ENCODE results near the gene NOL9. TPM values are rescaled to one million over a fixed set of nuclear protein-coding genes. Genes with fewer than 3 reads are reported as not detected.

Gene NOL9
- total RNA-seq, 1 experiment from 2014 or later, result 49.2 TPM

GRCh38 chr1:6506210-6507036, 47.9 kb downstream of the NOL9 start:
- intact Hi-C loops (cut with micrococcal nuclease), result no loop called here
- Mint-ChIP-seq H3K4me1 (ENCODE audit: insufficient read depth, unreplicated experiment) (peaks cover 2% of the 10 kb centered on the region), H3K36me3 (ENCODE audit: insufficient read depth, unreplicated experiment) (no peaks in the 10 kb centered on the region), H3K27ac (ENCODE audit: low read depth, unreplicated experiment) (no peak overlapping the region), H3K9me3 (ENCODE audit: unreplicated experiment) (no peaks in the 10 kb centered on the region), H3K4me3 (ENCODE audit: unreplicated experiment) (no peak overlapping the region), H3K27me3 (ENCODE audit: insufficient read depth, unreplicated experiment) (no peaks in the 10 kb centered on the region)
- ChIA-PET POLR2A (interaction anchor here (1.3 kb wide), 1 partner anchor 15 kb away, joined by 3 read pairs; no protein-coding TSS in a partner anchor), CTCF (interaction anchor here (0.5 kb wide), 1 partner anchor 259 kb away, joined by 3 read pairs; no protein-coding TSS in a partner anchor)
- BruUV-seq (replicated peaks), result no TSS peak
- DNase-seq (ENCODE audit: unreplicated experiment), result no peak
- TF ChIP-seq, protein P1, sequence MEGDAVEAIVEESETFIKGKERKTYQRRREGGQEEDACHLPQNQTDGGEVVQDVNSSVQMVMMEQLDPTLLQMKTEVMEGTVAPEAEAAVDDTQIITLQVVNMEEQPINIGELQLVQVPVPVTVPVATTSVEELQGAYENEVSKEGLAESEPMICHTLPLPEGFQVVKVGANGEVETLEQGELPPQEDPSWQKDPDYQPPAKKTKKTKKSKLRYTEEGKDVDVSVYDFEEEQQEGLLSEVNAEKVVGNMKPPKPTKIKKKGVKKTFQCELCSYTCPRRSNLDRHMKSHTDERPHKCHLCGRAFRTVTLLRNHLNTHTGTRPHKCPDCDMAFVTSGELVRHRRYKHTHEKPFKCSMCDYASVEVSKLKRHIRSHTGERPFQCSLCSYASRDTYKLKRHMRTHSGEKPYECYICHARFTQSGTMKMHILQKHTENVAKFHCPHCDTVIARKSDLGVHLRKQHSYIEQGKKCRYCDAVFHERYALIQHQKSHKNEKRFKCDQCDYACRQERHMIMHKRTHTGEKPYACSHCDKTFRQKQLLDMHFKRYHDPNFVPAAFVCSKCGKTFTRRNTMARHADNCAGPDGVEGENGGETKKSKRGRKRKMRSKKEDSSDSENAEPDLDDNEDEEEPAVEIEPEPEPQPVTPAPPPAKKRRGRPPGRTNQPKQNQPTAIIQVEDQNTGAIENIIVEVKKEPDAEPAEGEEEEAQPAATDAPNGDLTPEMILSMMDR (IDR thresholded peaks at IDR 0.05; ENCODE audit: unreplicated experiment), result no peak

DNA sequence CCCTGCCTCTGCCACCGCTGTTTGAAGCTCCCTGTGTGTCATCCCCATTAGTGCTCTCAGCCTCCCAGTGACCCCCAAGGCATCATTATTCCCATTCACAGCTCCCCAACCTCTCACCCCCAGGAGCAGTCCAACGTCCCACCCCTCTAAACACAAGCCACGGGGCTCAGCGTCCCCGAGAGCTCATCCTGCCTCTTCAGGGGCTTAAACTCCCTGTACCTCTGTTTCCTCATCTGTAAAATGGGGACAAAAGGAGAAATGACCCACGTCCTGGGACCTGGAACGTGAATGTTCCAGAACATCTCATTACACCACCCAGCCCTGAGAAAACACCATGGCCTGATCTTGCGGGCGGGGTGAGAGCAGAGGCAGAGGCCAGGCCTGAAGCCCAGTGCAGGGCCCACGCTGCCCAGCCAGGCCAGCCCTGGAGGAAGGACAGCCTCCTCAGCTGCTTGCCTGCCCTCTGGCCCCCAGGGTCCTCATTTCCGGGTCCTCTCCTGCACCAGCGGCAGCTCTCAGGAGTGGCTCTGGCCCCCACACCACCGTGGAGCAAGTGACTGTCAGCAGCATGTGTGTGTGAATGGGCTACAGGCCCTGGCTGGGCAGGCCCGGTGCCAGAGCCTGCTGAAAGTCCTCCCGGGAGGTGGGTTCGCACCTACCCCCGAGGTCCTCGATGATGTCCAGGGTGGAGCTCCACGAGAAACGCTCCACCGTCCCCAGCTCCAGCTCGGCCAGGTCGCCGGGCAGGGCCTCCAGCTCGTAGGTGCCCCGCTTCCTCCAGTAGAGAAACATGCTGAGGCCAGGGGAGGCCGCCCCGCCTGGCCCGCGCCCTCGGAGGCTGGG, 48.7 kb downstream of the NOL9 start:
- TF ChIP-seq, protein P1 (IDR thresholded peaks at IDR 0.05; ENCODE audit: unreplicated experiment), result no peak
- no peak overlapping the region for H3K27ac Mint-ChIP-seq (ENCODE audit: low read depth, unreplicated experiment)
- no peaks in the 10 kb centered on the region for H3K36me3 Mint-ChIP-seq (ENCODE audit: insufficient read depth, unreplicated experiment)
- no peaks in the 10 kb centered on the region for H3K27me3 Mint-ChIP-seq (ENCODE audit: insufficient read depth, unreplicated experiment)
- no peak overlapping the region for H3K4me3 Mint-ChIP-seq (ENCODE audit: unreplicated experiment)
- H3K9me3 Mint-ChIP-seq (ENCODE audit: unreplicated experiment), result no peaks in the 10 kb centered on the region
- ChIA-PET CTCF (interaction anchor here (0.5 to 1.1 kb wide), 3 partner anchors 9 to 144 kb away, joined by 3 to 4 read pairs (median 3); no protein-coding TSS in a partner anchor), POLR2A (interaction anchor here (0.8 to 1.3 kb wide), 3 partner anchors 14 to 17 kb away, joined by 3 read pairs; no protein-coding TSS in a partner anchor)
- no TSS peak for BruUV-seq (replicated peaks)
- DNase-seq (ENCODE audit: unreplicated experiment), result no peak
- H3K4me1 Mint-ChIP-seq (ENCODE audit: insufficient read depth, unreplicated experiment), result peaks cover 6% of the 10 kb centered on the region
- intact Hi-C loops (cut with micrococcal nuclease), result no loop called here

DNA sequence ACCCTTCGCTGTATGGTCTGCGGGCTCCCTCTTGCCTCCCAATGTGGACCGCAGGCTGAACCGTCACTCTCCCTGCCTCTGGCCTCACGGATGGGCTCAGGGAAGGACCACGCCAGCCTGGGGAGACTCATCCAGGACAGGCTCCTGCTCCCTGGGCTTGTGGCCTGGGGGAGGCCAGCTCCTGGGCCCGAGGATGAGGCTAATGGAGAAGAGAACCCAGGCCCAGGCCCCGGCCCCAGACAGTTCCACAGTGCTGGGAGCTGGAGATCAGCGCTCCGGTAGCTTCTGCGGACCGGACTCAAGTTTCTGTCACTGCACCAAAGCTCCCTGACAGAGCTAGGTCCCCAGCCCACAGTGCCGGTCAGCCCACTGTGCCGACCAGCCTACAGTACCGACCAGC, 49.4 kb downstream of the NOL9 start:
- BruUV-seq (replicated peaks), result no TSS peak
- no peaks in the 10 kb centered on the region for H3K9me3 Mint-ChIP-seq (ENCODE audit: unreplicated experiment)
- peaks cover 6% of the 10 kb centered on the region for H3K4me1 Mint-ChIP-seq (ENCODE audit: insufficient read depth, unreplicated experiment)
- no peaks in the 10 kb centered on the region for H3K36me3 Mint-ChIP-seq (ENCODE audit: insufficient read depth, unreplicated experiment)
- CTCF ChIA-PET, result interaction anchor here (0.6 to 1.1 kb wide), 2 partner anchors 9 to 16 kb away, joined by 3 to 4 read pairs; no protein-coding TSS in a partner anchor
- no peaks in the 10 kb centered on the region for H3K27me3 Mint-ChIP-seq (ENCODE audit: insufficient read depth, unreplicated experiment)
- TF ChIP-seq, protein P1 (IDR thresholded peaks at IDR 0.05; ENCODE audit: unreplicated experiment), result no peak
- POLR2A ChIA-PET, result interaction anchor here (0.8 to 1.2 kb wide), 2 partner anchors 15 to 16 kb away, joined by 3 read pairs; no protein-coding TSS in a partner anchor
- H3K4me3 Mint-ChIP-seq (ENCODE audit: unreplicated experiment), result no peak overlapping the region
- DNase-seq (ENCODE audit: unreplicated experiment), result no peak
- intact Hi-C loops (cut with micrococcal nuclease), result no loop called here
- no peak overlapping the region for H3K27ac Mint-ChIP-seq (ENCODE audit: low read depth, unreplicated experiment)
